AG04450 (cell line): ENCODE results near the gene OR14C36. TPM values are rescaled to one million over a fixed set of nuclear protein-coding genes. Genes with fewer than 3 reads are reported as not detected.

Experiments
- CTCF ChIA-PET: fragments of 300-600, 350-600 bp; formaldehyde crosslinking; extraction: SDS; loops from one replicate; lab custom pipeline; 2022; ENCODE audit warnings: antibody characterized with exemption, inconsistent platforms; lab: Charles Lee
- POLR2A ChIA-PET: fragments of 350-600 bp; formaldehyde crosslinking; extraction: SDS; loops from one replicate; lab custom pipeline; 2021; ENCODE audit warnings: antibody characterized with exemption, inconsistent platforms; lab: Yijun Ruan, JAX
- DNase-seq: peaks from one replicate; pipeline ENCODE4 v3.0.0-alpha.2; 2011; ENCODE audit warnings: low read depth, low spot score
- H3K27ac ChIP-seq: one replicate; pipeline ENCODE4 v1.5.1; 2012; ENCODE audit warnings: low read depth, low read length, control low read depth
- H3K27me3 ChIP-seq: one replicate; pipeline ENCODE4 v1.6.0; 2012; ENCODE audit warnings: low read length; ENCODE audit not compliant: control insufficient read depth, insufficient read depth
- H3K4me3 ChIP-seq: 2 replicates; pipeline ENCODE4 v1.5.1; 2011; ENCODE audit warnings: mild to moderate bottlenecking, low read depth, low read length, control low read depth
- H3K9me3 ChIP-seq: 2 replicates; pipeline ENCODE4 v1.5.1; 2012; ENCODE audit warnings: low read length; ENCODE audit not compliant: control insufficient read depth, insufficient read depth
- polyA plus RNA-seq: library from polyadenylated mRNA; depleted of rRNA; stranded (reverse); fragments of >200 nt; gene quantifications from 2 replicates; pipeline ENCODE4 v1.2.3, GENCODE V29; 2011
- TF ChIP-seq, protein P1 (sequence below): IDR thresholded peaks from 2 replicates; pipeline ENCODE4 v1.5.1; 2011; ENCODE audit warnings: low read depth, low read length, control low read depth, inconsistent platforms

OR14C36 gene
- polyA plus RNA-seq, 1 experiment = not detected

DNA sequence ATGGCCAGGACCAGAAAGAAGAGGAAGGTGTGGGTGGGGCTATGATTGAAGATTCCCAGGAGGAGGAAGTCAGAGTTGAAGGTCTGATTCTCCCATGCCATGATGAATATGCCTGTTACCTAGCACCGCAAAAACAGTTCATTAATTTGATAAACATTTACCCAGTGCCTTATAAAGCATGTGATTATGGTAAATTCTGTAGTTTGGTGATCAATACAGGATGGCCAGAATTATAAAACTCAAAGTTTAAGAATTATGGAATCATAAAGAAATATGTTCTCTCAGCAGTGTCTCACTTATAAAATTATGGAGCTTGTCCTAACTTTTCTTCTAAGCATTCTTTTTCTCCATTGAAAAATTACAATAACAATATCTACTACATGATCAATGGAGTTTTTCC lies 24.1 kb upstream of the OR14C36 start, which contains the start of gene OR2M7:
TSS of gene OR2M7 (minus strand) at position 101 of the 400 bp plus-strand sequence. CDS start at position 101, 0 bp downstream.
- Histone ChIP-seq H3K9me3 (no peaks in the 10 kb centered on the region), H3K4me3 (no peak within 1 kb of the TSS), H3K27ac (no peak within 1 kb of the TSS), H3K27me3 (no peaks in the 10 kb centered on the region)
- no peak for DNase-seq
- TF ChIP-seq, protein P1, sequence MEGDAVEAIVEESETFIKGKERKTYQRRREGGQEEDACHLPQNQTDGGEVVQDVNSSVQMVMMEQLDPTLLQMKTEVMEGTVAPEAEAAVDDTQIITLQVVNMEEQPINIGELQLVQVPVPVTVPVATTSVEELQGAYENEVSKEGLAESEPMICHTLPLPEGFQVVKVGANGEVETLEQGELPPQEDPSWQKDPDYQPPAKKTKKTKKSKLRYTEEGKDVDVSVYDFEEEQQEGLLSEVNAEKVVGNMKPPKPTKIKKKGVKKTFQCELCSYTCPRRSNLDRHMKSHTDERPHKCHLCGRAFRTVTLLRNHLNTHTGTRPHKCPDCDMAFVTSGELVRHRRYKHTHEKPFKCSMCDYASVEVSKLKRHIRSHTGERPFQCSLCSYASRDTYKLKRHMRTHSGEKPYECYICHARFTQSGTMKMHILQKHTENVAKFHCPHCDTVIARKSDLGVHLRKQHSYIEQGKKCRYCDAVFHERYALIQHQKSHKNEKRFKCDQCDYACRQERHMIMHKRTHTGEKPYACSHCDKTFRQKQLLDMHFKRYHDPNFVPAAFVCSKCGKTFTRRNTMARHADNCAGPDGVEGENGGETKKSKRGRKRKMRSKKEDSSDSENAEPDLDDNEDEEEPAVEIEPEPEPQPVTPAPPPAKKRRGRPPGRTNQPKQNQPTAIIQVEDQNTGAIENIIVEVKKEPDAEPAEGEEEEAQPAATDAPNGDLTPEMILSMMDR = no peak
- ChIA-PET POLR2A (no interaction called here), CTCF (no interaction called here)

DNA sequence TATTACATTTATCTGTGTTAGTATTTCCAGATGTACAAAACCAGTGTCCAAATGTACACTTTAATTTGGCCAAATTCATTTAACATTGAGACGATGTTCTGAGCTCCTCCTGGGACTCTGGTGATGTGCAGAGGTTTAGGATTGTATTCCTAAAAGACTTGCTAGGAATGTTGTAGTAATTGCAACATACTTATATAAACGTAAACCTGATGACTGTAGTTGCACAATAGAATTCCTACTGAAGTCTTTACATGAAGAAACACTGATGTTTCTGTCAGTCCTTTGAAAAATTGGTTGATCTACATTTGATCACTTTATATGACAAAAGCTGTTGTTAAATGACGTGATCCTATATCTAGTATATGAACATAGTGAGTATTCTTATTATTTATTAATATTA lies 5.1 kb upstream of the OR14C36 start:
- H3K4me3 ChIP-seq = no peak overlapping the region
- ChIA-PET POLR2A (no interaction called here), CTCF (no interaction called here)
- peaks cover 7% of the 10 kb centered on the region for H3K9me3 ChIP-seq
- no peaks in the 10 kb centered on the region for H3K27me3 ChIP-seq
- no peak for DNase-seq
- TF ChIP-seq, protein P1 = no peak
- H3K27ac ChIP-seq = no peak overlapping the region

DNA sequence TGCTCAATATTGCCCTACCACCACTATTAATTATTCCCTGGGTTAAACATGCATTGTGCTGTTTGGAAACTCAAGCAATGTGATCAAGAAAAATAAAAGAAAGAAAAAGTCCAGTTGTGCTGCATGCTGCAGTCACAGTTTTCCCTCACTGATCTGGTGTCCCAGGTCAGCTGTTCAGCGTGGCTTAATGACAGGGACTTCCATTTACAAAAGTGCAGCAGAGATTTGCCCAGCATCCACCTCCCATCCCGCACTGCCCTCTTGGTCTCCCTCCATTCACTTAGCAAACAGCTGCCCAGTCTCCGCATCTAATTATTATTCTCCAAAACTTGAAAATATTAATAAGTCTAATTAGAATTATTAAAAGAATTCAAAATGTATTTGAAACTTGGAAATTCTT lies 10.8 kb downstream of the OR14C36 start:
- DNase-seq = no peak
- Histone ChIP-seq H3K27me3 (no peaks in the 10 kb centered on the region), H3K4me3 (no peak overlapping the region), H3K9me3 (peaks cover 16% of the 10 kb centered on the region; the same call in 1 of the 2 replicates), H3K27ac (no peak overlapping the region)
- ChIA-PET POLR2A (no interaction called here), CTCF (no interaction called here)
- TF ChIP-seq, protein P1 = no peak

DNA sequence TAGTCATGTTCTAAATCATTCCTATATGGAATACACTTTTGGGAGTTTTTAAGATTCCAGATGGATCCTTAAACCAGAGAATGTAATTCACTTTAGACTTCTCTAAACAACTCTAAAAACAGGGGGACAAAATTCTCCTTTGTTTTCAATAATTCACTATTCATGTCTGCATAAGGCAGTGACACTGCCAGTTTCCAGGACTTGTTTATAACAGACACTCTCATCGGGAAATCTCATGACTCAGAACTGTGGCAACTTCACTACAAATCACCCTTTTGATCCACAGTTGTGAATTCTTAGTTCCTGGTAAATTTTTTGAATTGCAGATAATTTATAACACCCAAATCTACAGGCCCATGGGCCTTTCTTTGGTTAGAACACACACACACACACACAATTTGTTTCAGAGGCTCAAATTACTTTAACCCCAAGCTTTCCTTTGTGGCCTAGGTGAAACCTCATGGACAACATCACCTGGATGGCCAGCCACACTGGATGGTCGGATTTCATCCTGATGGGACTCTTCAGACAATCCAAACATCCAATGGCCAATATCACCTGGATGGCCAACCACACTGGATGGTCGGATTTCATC lies 12.6 kb downstream of the OR14C36 start, which contains the start of gene OR2T4:
TSS of gene OR2T4 (plus strand) at position 545 of the 595 bp plus-strand sequence. CDS start at position 545, 0 bp downstream.
- TF ChIP-seq, protein P1 = no peak

DNA sequence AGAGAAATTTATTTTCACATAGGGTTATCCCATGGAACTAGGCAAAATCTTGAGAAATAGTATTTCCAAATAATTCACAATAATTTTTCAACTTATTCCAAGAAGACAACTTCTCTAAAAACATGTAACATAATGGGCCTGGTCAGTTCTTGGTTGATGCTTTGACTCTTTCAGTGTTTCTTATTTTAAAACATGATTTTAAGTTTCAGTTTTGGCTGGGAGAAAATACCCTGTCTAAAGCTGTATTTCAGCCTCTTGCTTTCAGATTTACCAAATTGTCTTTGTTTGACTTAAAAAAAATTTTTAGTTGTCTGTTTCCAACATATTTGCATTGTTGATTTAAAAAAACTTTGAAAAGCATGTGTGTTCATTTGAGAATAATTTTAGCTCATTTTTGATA lies 18.0 kb downstream of the OR14C36 start:
- no peak overlapping the region for H3K27ac ChIP-seq
- CTCF ChIA-PET = no interaction called here
- TF ChIP-seq, protein P1 = no peak
- H3K9me3 ChIP-seq = peaks cover 9% of the 10 kb centered on the region; the same call in 1 of the 2 replicates
- H3K27me3 ChIP-seq = no peaks in the 10 kb centered on the region
- no peak overlapping the region for H3K4me3 ChIP-seq
- POLR2A ChIA-PET = no interaction called here
- DNase-seq = no peak

More for the DNA sequence above, 12.6 kb downstream of the OR14C36 start, which contains the start of gene OR2T4:
- no peak within 1 kb of the TSS for H3K27ac ChIP-seq
- ChIA-PET CTCF (no interaction called here), POLR2A (no interaction called here)
- no peaks in the 10 kb centered on the region for H3K27me3 ChIP-seq
- no peak within 1 kb of the TSS for H3K4me3 ChIP-seq
- no peak for DNase-seq
- peaks cover 16% of the 10 kb centered on the region; the same call in 1 of the 2 replicates for H3K9me3 ChIP-seq
